CD4-positive, alpha-beta memory T cell (primary cell): ENCODE results near the gene SLC35B3. TPM values are rescaled to one million over a fixed set of nuclear protein-coding genes. Genes with fewer than 3 reads are reported as not detected.
A peak's percentile ranks its signal among the peaks of the same experiment; 100 is the strongest.

Experiments used
- CTCF ChIA-PET: fragments of 350-600 bp; sonication (Branson Sonifier 250); formaldehyde crosslinking; loops from one replicate; lab custom pipeline; 2021; ENCODE audit warnings: inconsistent platforms; ENCODE audit not compliant: partially characterized antibody; lab: Charles Lee
- POLR2A ChIA-PET: fragments of 350-600 bp; sonication (Branson Sonifier 250); formaldehyde crosslinking; loops from one replicate; lab custom pipeline; 2021; ENCODE audit not compliant: partially characterized antibody; lab: Charles Lee
- DNase-seq, 5 donors: peaks; one replicate each; pipeline versions ENCODE4 v3.0.0 to v3.0.0-alpha.2; 2020 to 2022; ENCODE audit warnings: mixed read lengths in 1 of 5
- H3K27ac ChIP-seq: one replicate; pipeline ENCODE4 v1.7.0; 2013; ENCODE audit warnings: low read depth, low read length
- H3K27me3 ChIP-seq: 2 replicates; pipeline ENCODE4 v1.7.0; 2013; ENCODE audit warnings: mild to moderate bottlenecking, low read length, moderate library complexity; ENCODE audit not compliant: insufficient read depth
- H3K36me3 ChIP-seq: 2 replicates; pipeline ENCODE4 v1.7.0; 2013; ENCODE audit warnings: mild to moderate bottlenecking, low read length, moderate library complexity; ENCODE audit not compliant: insufficient read depth
- H3K4me1 ChIP-seq: 2 replicates; pipeline ENCODE4 v1.7.0; 2013; ENCODE audit warnings: mild to moderate bottlenecking, low read length, moderate library complexity; ENCODE audit not compliant: insufficient read depth
- H3K4me3 ChIP-seq, 2 donors: one replicate each; pipeline ENCODE4 v1.7.0; 2013; ENCODE audit warnings: low read length in 2 of 2, mild to moderate bottlenecking in 1 of 2
- H3K9me3 ChIP-seq, 2 donors: one replicate each; pipeline ENCODE4 v1.7.0; 2013; ENCODE audit warnings: low read length in 2 of 2, control low read depth in 1 of 2; ENCODE audit not compliant: control insufficient read depth in 1 of 2
- H3K27ac Mint-ChIP-seq, 7 donors: one replicate each; pipeline ENCODE4 v1.8.0; 2020 to 2021; ENCODE audit warnings: mixed read lengths in 7 of 7, mild to moderate bottlenecking in 6 of 7, inconsistent platforms in 3 of 7, moderate library complexity in 3 of 7
- H3K27me3 Mint-ChIP-seq, 2 donors: one replicate each; pipeline ENCODE4 v1.8.0; 2020 to 2021; ENCODE audit warnings: mixed read lengths in 2 of 2
- H3K36me3 Mint-ChIP-seq, 2 donors: one replicate each; pipeline ENCODE4 v1.8.0; 2020 to 2021; ENCODE audit warnings: mixed read lengths in 2 of 2, inconsistent platforms in 1 of 2, mild to moderate bottlenecking in 1 of 2
- H3K4me1 Mint-ChIP-seq, 4 donors: one replicate each; pipeline ENCODE4 v1.8.0; 2020 to 2021; ENCODE audit warnings: mixed read lengths in 4 of 4, mild to moderate bottlenecking in 1 of 4
- H3K4me3 Mint-ChIP-seq, 8 donors: one replicate each; pipeline ENCODE4 v1.8.0; 2020 to 2021; ENCODE audit warnings: mixed read lengths in 8 of 8, mild to moderate bottlenecking in 7 of 8, moderate library complexity in 6 of 8, inconsistent platforms in 3 of 8
- H3K9me3 Mint-ChIP-seq, 8 donors: one replicate each; pipeline ENCODE4 v1.8.0; 2020 to 2021; ENCODE audit warnings: mixed read lengths in 8 of 8, mild to moderate bottlenecking in 5 of 8, inconsistent platforms in 3 of 8, moderate library complexity in 1 of 8
- intact Hi-C: fragments of 100-400 bp; cut with micrococcal nuclease; formaldehyde crosslinking; loops from one replicate; pipeline ENCODE4 v1.15.1; 2023
- polyA plus RNA-seq, 2 donors: library from polyadenylated mRNA; unstranded; fragments of 300-500 nt; fragmentation: Illumina TruSeq; gene quantifications; one replicate each; pipeline ENCODE4 v1.2.3, GENCODE V29; 2021
- total RNA-seq, 2 experiments: library from RNA; stranded (reverse); gene quantifications; one replicate each; pipeline ENCODE4 v1.2.3, GENCODE V29; 2021

Gene SLC35B3
- total RNA-seq (10 to 100 TPM; 17.2 to 18.5 TPM), polyA plus RNA-seq (10 to 100 TPM; 11.9 to 17.2 TPM)

- Mint-ChIP-seq H3K4me3 (peak within 1 kb of the TSS; percentile 92 to 96 (median 94)), H3K9me3 (no peaks in the 10 kb centered on the region), H3K4me1 (peaks cover 28 to 51% (median 37%) of the 10 kb centered on the region in 4 donors), H3K27ac (peak within 1 kb of the TSS; percentile 96 to 98 (median 98)), H3K27me3 (no peaks in the 10 kb centered on the region), H3K36me3 (peaks cover 11 to 15% of the 10 kb centered on the region in 2 donors)
- ChIA-PET POLR2A (interaction anchor here (0.8 to 0.9 kb wide), 2 partner anchors 27 to 371 kb away, joined by 3 read pairs; partner anchors contain the start of gene BLOC1S5), CTCF (no interaction called here)
- intact Hi-C loops: loop anchor here (2.0 to 10.0 kb wide), 4 partner anchors 370 to 1967 kb away; partner anchors contain the start of genes BLOC1S5 and SSR1
- Histone ChIP-seq H3K9me3 (no peaks in the 10 kb centered on the region), H3K4me3 (peak within 1 kb of the TSS; percentile 95 to 99), H3K27me3 (no peaks in the 10 kb centered on the region), H3K27ac (peak within 1 kb of the TSS; percentile 94), H3K36me3 (no peaks in the 10 kb centered on the region), H3K4me1 (peaks cover 27% of the 10 kb centered on the region)
- peak; percentile 95 to 98 (median 97) for DNase-seq
These were observed at the start of gene SLC35B3 for GRCh38 chr6:8435093-8435844. Gene SLC35B3 (minus strand): TSS chr6:8435545.

- H3K27ac ChIP-seq: no peak overlapping the region
- no peaks in the 10 kb centered on the region for H3K9me3 ChIP-seq
- intact Hi-C loops: no loop called here
- no peaks in the 10 kb centered on the region for H3K36me3 ChIP-seq
- H3K27ac Mint-ChIP-seq: no peak overlapping the region
- no peak for DNase-seq
- no peaks in the 10 kb centered on the region for H3K36me3 Mint-ChIP-seq
- H3K4me1 Mint-ChIP-seq: peaks cover 0 to 2% (median 0%) of the 10 kb centered on the region in 4 donors
- no peaks in the 10 kb centered on the region for H3K27me3 ChIP-seq
- H3K4me1 ChIP-seq: no peaks in the 10 kb centered on the region
- peaks cover 0 to 3% of the 10 kb centered on the region in 2 donors for H3K27me3 Mint-ChIP-seq
- no peak overlapping the region for H3K4me3 Mint-ChIP-seq
- no peak overlapping the region for H3K4me3 ChIP-seq
- peaks cover 2 to 20% (median 9%) of the 10 kb centered on the region in 8 donors for H3K9me3 Mint-ChIP-seq
- CTCF ChIA-PET: no interaction called here
- POLR2A ChIA-PET: no interaction called here
These were observed 48.3 kb upstream of the SLC35B3 start for GRCh38 chr6:8483650-8484049.

GRCh38 chr6:8481727-8482126 lies 46.4 kb upstream of the SLC35B3 start:
- no peaks in the 10 kb centered on the region for H3K36me3 Mint-ChIP-seq
- H3K27ac Mint-ChIP-seq: no peak overlapping the region
- H3K9me3 Mint-ChIP-seq: peaks cover 2 to 20% (median 10%) of the 10 kb centered on the region in 8 donors
- no peak overlapping the region for H3K4me3 Mint-ChIP-seq
- intact Hi-C loops: no loop called here
- no peak for DNase-seq
- POLR2A ChIA-PET: no interaction called here
- peaks cover 0 to 3% of the 10 kb centered on the region in 2 donors for H3K27me3 Mint-ChIP-seq
- CTCF ChIA-PET: interaction anchor here (1.4 kb wide), 1 partner anchor 14 kb away, joined by 4 read pairs; no protein-coding TSS in a partner anchor
- Histone ChIP-seq H3K4me1 (no peaks in the 10 kb centered on the region), H3K9me3 (no peaks in the 10 kb centered on the region), H3K36me3 (no peaks in the 10 kb centered on the region), H3K27ac (no peak overlapping the region), H3K27me3 (no peaks in the 10 kb centered on the region), H3K4me3 (no peak overlapping the region)
- H3K4me1 Mint-ChIP-seq: peaks cover 0 to 2% (median 0%) of the 10 kb centered on the region in 4 donors

- H3K27me3 Mint-ChIP-seq: peaks cover 0 to 3% of the 10 kb centered on the region in 2 donors
- H3K27ac Mint-ChIP-seq: no peak overlapping the region
- no peak for DNase-seq
- H3K4me3 ChIP-seq: no peak overlapping the region
- peaks cover under 1 to 18% (median 10%) of the 10 kb centered on the region in 8 donors for H3K9me3 Mint-ChIP-seq
- intact Hi-C loops: no loop called here
- H3K4me1 Mint-ChIP-seq: peaks cover 0 to 2% (median 0%) of the 10 kb centered on the region in 4 donors
- H3K9me3 ChIP-seq: no peaks in the 10 kb centered on the region
- H3K27me3 ChIP-seq: no peaks in the 10 kb centered on the region
- H3K4me1 ChIP-seq: no peaks in the 10 kb centered on the region
- H3K36me3 ChIP-seq: no peaks in the 10 kb centered on the region
- H3K27ac ChIP-seq: no peak overlapping the region
- ChIA-PET CTCF (no interaction called here), POLR2A (no interaction called here)
- no peak overlapping the region for H3K4me3 Mint-ChIP-seq
- H3K36me3 Mint-ChIP-seq: no peaks in the 10 kb centered on the region
These were observed 43.1 kb upstream of the SLC35B3 start for GRCh38 chr6:8478418-8478817.

- no peak for DNase-seq
- Histone ChIP-seq H3K27ac (no peak overlapping the region), H3K4me1 (no peaks in the 10 kb centered on the region), H3K27me3 (no peaks in the 10 kb centered on the region), H3K4me3 (no peak overlapping the region), H3K9me3 (no peaks in the 10 kb centered on the region), H3K36me3 (no peaks in the 10 kb centered on the region)
- Mint-ChIP-seq H3K27ac (no peak overlapping the region), H3K4me1 (no peaks in the 10 kb centered on the region), H3K4me3 (no peak overlapping the region), H3K27me3 (peaks cover 0 to 3% of the 10 kb centered on the region in 2 donors), H3K36me3 (no peaks in the 10 kb centered on the region), H3K9me3 (peaks cover 0 to 18% (median 7%) of the 10 kb centered on the region in 8 donors)
- CTCF ChIA-PET: no interaction called here
- intact Hi-C loops: no loop called here
- POLR2A ChIA-PET: no interaction called here
These were observed 41.3 kb upstream of the SLC35B3 start for GRCh38 chr6:8476656-8477055.

- ChIA-PET POLR2A (no interaction called here), CTCF (interaction anchor here (1.4 kb wide), 1 partner anchor 13 kb away, joined by 4 read pairs; no protein-coding TSS in a partner anchor)
- H3K4me3 Mint-ChIP-seq: no peak overlapping the region
- H3K36me3 Mint-ChIP-seq: no peaks in the 10 kb centered on the region
- intact Hi-C loops: no loop called here
- H3K9me3 ChIP-seq: no peaks in the 10 kb centered on the region
- no peaks in the 10 kb centered on the region for H3K4me1 ChIP-seq
- peaks cover 0 to 4% (median 0%) of the 10 kb centered on the region in 8 donors for H3K9me3 Mint-ChIP-seq
- H3K4me1 Mint-ChIP-seq: no peaks in the 10 kb centered on the region
- H3K27ac ChIP-seq: no peak overlapping the region
- H3K4me3 ChIP-seq: no peak overlapping the region
- H3K27me3 Mint-ChIP-seq: peaks cover 0 to 5% of the 10 kb centered on the region in 2 donors
- H3K27me3 ChIP-seq: no peaks in the 10 kb centered on the region
- H3K27ac Mint-ChIP-seq: no peak overlapping the region
- no peak for DNase-seq
- no peaks in the 10 kb centered on the region for H3K36me3 ChIP-seq
These were observed 33.4 kb upstream of the SLC35B3 start for GRCh38 chr6:8468552-8469356.

GRCh38 chr6:8462694-8463093 lies 27.3 kb upstream of the SLC35B3 start:
- no peaks in the 10 kb centered on the region for H3K4me1 ChIP-seq
- Mint-ChIP-seq H3K9me3 (peaks cover 0 to 9% (median 5%) of the 10 kb centered on the region in 8 donors), H3K4me1 (no peaks in the 10 kb centered on the region), H3K27me3 (peaks cover 1 to 9% of the 10 kb centered on the region in 2 donors), H3K27ac (no peak overlapping the region), H3K36me3 (peaks cover 0 to 8% of the 10 kb centered on the region in 2 donors), H3K4me3 (no peak overlapping the region)
- H3K27ac ChIP-seq: no peak overlapping the region
- intact Hi-C loops: no loop called here
- POLR2A ChIA-PET: no interaction called here
- H3K27me3 ChIP-seq: no peaks in the 10 kb centered on the region
- H3K36me3 ChIP-seq: no peaks in the 10 kb centered on the region
- no peaks in the 10 kb centered on the region for H3K9me3 ChIP-seq
- no peak for DNase-seq
- CTCF ChIA-PET: no interaction called here
- H3K4me3 ChIP-seq: no peak overlapping the region
